ENCODE measurements around the gene WFS1. TPM values are rescaled to one million over a fixed set of nuclear protein-coding genes. Genes with fewer than 3 reads are reported as not detected.

Gene WFS1
- total RNA-seq, 1 experiment from 2014 or later: 57.1 TPM

- Histone ChIP-seq H3K79me2 (ENCODE audit: low read depth) (no peaks in the 10 kb centered on the region), H3K27ac (no peak overlapping the region), H4K20me1 (ENCODE audit: insufficient read depth) (0 out of 2 replicates have a peak, but pooled peaks cover 3% of the 10 kb centered on the region), H3K27me3 (ENCODE audit: insufficient read depth, low read depth) (no peaks in the 10 kb centered on the region), H3K4me1 (replicated peaks; ENCODE audit: insufficient read depth) (no peaks in the 10 kb centered on the region), H3K4me3 (no peak overlapping the region), H3F3A (ENCODE audit: insufficient read depth, low read depth) (no peaks in the 10 kb centered on the region), H3K4me2 (no peak overlapping the region), H2AFZ (no peak overlapping the region), H3K9me3 (ENCODE audit: insufficient read depth, low read depth) (no peaks in the 10 kb centered on the region), H3K36me3 (ENCODE audit: low read depth) (no peaks in the 10 kb centered on the region), H3K9me2 (ENCODE audit: insufficient read depth) (no peaks in the 10 kb centered on the region)
- TF ChIP-seq EZH2 (IDR thresholded peaks at IDR 0.05; ENCODE audit: low read depth) (no peak), CTCF (conservative IDR thresholded peaks at IDR 0.05) (no peak)
- DNase-seq: no peak
- POLR2A ChIA-PET (ENCODE audit: unreplicated experiment): no interaction called here
- BruUV-seq (replicated peaks): no TSS peak
- CTCF ChIA-PET: no interaction called here
- intact Hi-C loops (cut with micrococcal nuclease; ENCODE audit: unreplicated experiment): no loop called here
These were observed 65.5 kb downstream of the WFS1 start for GRCh38 chr4:6335040-6335590.

GRCh38 chr4:6336166-6336565, 66.5 kb downstream of the WFS1 start:
- TF ChIP-seq EZH2 (IDR thresholded peaks at IDR 0.05; ENCODE audit: low read depth) (no peak), CTCF (conservative IDR thresholded peaks at IDR 0.05) (no peak)
- no peak overlapping the region for H3K27ac ChIP-seq
- H2AFZ ChIP-seq: no peak overlapping the region
- H3K36me3 ChIP-seq (ENCODE audit: low read depth): no peaks in the 10 kb centered on the region
- no peak overlapping the region for H3K4me3 ChIP-seq
- H3K79me2 ChIP-seq (ENCODE audit: low read depth): no peaks in the 10 kb centered on the region
- H3K4me1 ChIP-seq (replicated peaks; ENCODE audit: insufficient read depth): no peaks in the 10 kb centered on the region
- no TSS peak for BruUV-seq (replicated peaks)
- CTCF ChIA-PET: no interaction called here
- H3K4me2 ChIP-seq: no peak overlapping the region
- POLR2A ChIA-PET (ENCODE audit: unreplicated experiment): no interaction called here
- H3K27me3 ChIP-seq (ENCODE audit: insufficient read depth, low read depth): no peaks in the 10 kb centered on the region
- no peak for DNase-seq
- H3K9me2 ChIP-seq (ENCODE audit: insufficient read depth): no peaks in the 10 kb centered on the region
- H3F3A ChIP-seq (ENCODE audit: insufficient read depth, low read depth): no peaks in the 10 kb centered on the region
- intact Hi-C loops (cut with micrococcal nuclease; ENCODE audit: unreplicated experiment): no loop called here
- 0 out of 2 replicates have a peak, but pooled peaks cover 3% of the 10 kb centered on the region for H4K20me1 ChIP-seq (ENCODE audit: insufficient read depth)
- H3K9me3 ChIP-seq (ENCODE audit: insufficient read depth, low read depth): no peaks in the 10 kb centered on the region

- no peak overlapping the region for H3K4me2 ChIP-seq
- no peak overlapping the region for H3K4me3 ChIP-seq
- H3K27me3 ChIP-seq (ENCODE audit: insufficient read depth, low read depth): no peaks in the 10 kb centered on the region
- no peaks in the 10 kb centered on the region for H3K9me2 ChIP-seq (ENCODE audit: insufficient read depth)
- H3K79me2 ChIP-seq (ENCODE audit: low read depth): no peaks in the 10 kb centered on the region
- no peaks in the 10 kb centered on the region for H3K9me3 ChIP-seq (ENCODE audit: insufficient read depth, low read depth)
- no peaks in the 10 kb centered on the region for H3K4me1 ChIP-seq (replicated peaks; ENCODE audit: insufficient read depth)
- no TSS peak for BruUV-seq (replicated peaks)
- intact Hi-C loops (cut with micrococcal nuclease; ENCODE audit: unreplicated experiment): no loop called here
- CTCF ChIA-PET: no interaction called here
- no peaks in the 10 kb centered on the region for H4K20me1 ChIP-seq (ENCODE audit: insufficient read depth)
- TF ChIP-seq EZH2 (IDR thresholded peaks at IDR 0.05; ENCODE audit: low read depth): no peak
- TF ChIP-seq CTCF (conservative IDR thresholded peaks at IDR 0.05): no peak
- DNase-seq: no peak
- no peak overlapping the region for H2AFZ ChIP-seq
- no peaks in the 10 kb centered on the region for H3F3A ChIP-seq (ENCODE audit: insufficient read depth, low read depth)
- no peak overlapping the region for H3K27ac ChIP-seq
- POLR2A ChIA-PET (ENCODE audit: unreplicated experiment): no interaction called here
- no peaks in the 10 kb centered on the region for H3K36me3 ChIP-seq (ENCODE audit: low read depth)
These were observed 67.8 kb downstream of the WFS1 start for GRCh38 chr4:6337331-6337935.
